ENCODE data around the gene FGFBP2. TPM values are rescaled to one million over a fixed set of nuclear protein-coding genes. Genes with fewer than 3 reads are reported as not detected.

FGFBP2 gene
- total RNA-seq, 2 donors from 2014 or later, result not detected

- Mint-ChIP-seq H3K4me1 (peaks cover 6% of the 10 kb centered on the region), H3K27me3 (ENCODE audit: insufficient read depth) (no peaks in the 10 kb centered on the region), H3K4me3 (no peak overlapping the region), H3K36me3 (ENCODE audit: low read depth) (peaks cover 13% of the 10 kb centered on the region), H3K27ac (no peak overlapping the region), H3K9me3 (no peaks in the 10 kb centered on the region)
- DNase-seq, result peak; percentile 90
- peak; percentile 92 for TF ChIP-seq CTCF (conservative IDR thresholded peaks at IDR 0.05)
- 10 to 18% methylated on average over 4 of the region's 4 CpGs for WGBS, 2 experiments (ENCODE audit: insufficient coverage in 1 of 2, insufficient read length in 1 of 2)
- H3K27me3 ChIP-seq (ENCODE audit: control insufficient read depth, insufficient read depth, low read length, poor library complexity, severe bottlenecking), result no peaks in the 10 kb centered on the region
- no peaks in the 10 kb centered on the region for H3K9me3 ChIP-seq (ENCODE audit: control insufficient read depth, low read length)
- H3K4me1 ChIP-seq (ENCODE audit: control insufficient read depth, insufficient read depth, low read length), result no peaks in the 10 kb centered on the region
- H3K36me3 ChIP-seq (ENCODE audit: control insufficient read depth, insufficient read depth, low read length), result no peaks in the 10 kb centered on the region
- H3K4me3 ChIP-seq (ENCODE audit: low read length), result no peak overlapping the region
- H3K27ac ChIP-seq (ENCODE audit: low read depth, low read length), result no peak overlapping the region
- H3K9ac ChIP-seq (ENCODE audit: extremely low read depth, low read length, poor library complexity, severe bottlenecking), result no peak overlapping the region
These were observed 38.5 kb upstream of the FGFBP2 start for GRCh38 chr4:16001484-16001858.

- no peak for TF ChIP-seq CTCF (conservative IDR thresholded peaks at IDR 0.05)
- Histone ChIP-seq H3K9ac (ENCODE audit: extremely low read depth, low read length, poor library complexity, severe bottlenecking) (no peak overlapping the region), H3K4me3 (ENCODE audit: low read length) (no peak overlapping the region), H3K27me3 (ENCODE audit: control insufficient read depth, insufficient read depth, low read length, poor library complexity, severe bottlenecking) (no peaks in the 10 kb centered on the region), H3K36me3 (ENCODE audit: control insufficient read depth, insufficient read depth, low read length) (no peaks in the 10 kb centered on the region), H3K27ac (ENCODE audit: low read depth, low read length) (no peak overlapping the region), H3K4me1 (ENCODE audit: control insufficient read depth, insufficient read depth, low read length) (no peaks in the 10 kb centered on the region), H3K9me3 (ENCODE audit: control insufficient read depth, low read length) (no peaks in the 10 kb centered on the region)
- Mint-ChIP-seq H3K4me3 (no peak overlapping the region), H3K27me3 (ENCODE audit: insufficient read depth) (no peaks in the 10 kb centered on the region), H3K4me1 (peaks cover 5% of the 10 kb centered on the region), H3K9me3 (no peaks in the 10 kb centered on the region), H3K36me3 (ENCODE audit: low read depth) (peaks cover 7% of the 10 kb centered on the region), H3K27ac (no peak overlapping the region)
- DNase-seq, result no peak
- 89 to 90% methylated on average over 7 to 12 of the region's 12 CpGs for WGBS, 2 experiments (ENCODE audit: insufficient coverage in 1 of 2, insufficient read length in 1 of 2)
These were observed 37.9 kb upstream of the FGFBP2 start for GRCh38 chr4:16000708-16001483.

GRCh38 chr4:15996773-15997172 lies 33.8 kb upstream of the FGFBP2 start:
- WGBS, 2 experiments (ENCODE audit: insufficient coverage in 1 of 2, insufficient read length in 1 of 2), result 94 to 100% methylated on average over 2 to 4 of the region's 4 CpGs
- H3K27ac ChIP-seq (ENCODE audit: low read depth, low read length), result no peak overlapping the region
- no peak for DNase-seq
- no peaks in the 10 kb centered on the region for H3K4me1 ChIP-seq (ENCODE audit: control insufficient read depth, insufficient read depth, low read length)
- H3K27me3 Mint-ChIP-seq (ENCODE audit: insufficient read depth), result no peaks in the 10 kb centered on the region
- peaks cover 12% of the 10 kb centered on the region for H3K36me3 Mint-ChIP-seq (ENCODE audit: low read depth)
- H3K9me3 ChIP-seq (ENCODE audit: control insufficient read depth, low read length), result no peaks in the 10 kb centered on the region
- no peak overlapping the region for H3K27ac Mint-ChIP-seq
- no peaks in the 10 kb centered on the region for H3K36me3 ChIP-seq (ENCODE audit: control insufficient read depth, insufficient read depth, low read length)
- no peaks in the 10 kb centered on the region for H3K4me1 Mint-ChIP-seq
- H3K9me3 Mint-ChIP-seq, result no peaks in the 10 kb centered on the region
- H3K4me3 ChIP-seq (ENCODE audit: low read length), result no peak overlapping the region
- no peak overlapping the region for H3K9ac ChIP-seq (ENCODE audit: extremely low read depth, low read length, poor library complexity, severe bottlenecking)
- no peak for TF ChIP-seq CTCF (conservative IDR thresholded peaks at IDR 0.05)
- no peak overlapping the region for H3K4me3 Mint-ChIP-seq
- H3K27me3 ChIP-seq (ENCODE audit: control insufficient read depth, insufficient read depth, low read length, poor library complexity, severe bottlenecking), result no peaks in the 10 kb centered on the region
